ENCODE measurements around the gene TMEM19.

TMEM19 gene

GRCh38 chr12:71746974-71747611, 61.2 kb downstream of the TMEM19 start:
- in situ Hi-C loops (cut with HindIII; ENCODE audit: low pct_ligation_motif_present, low pct_unique_long_range_greater_than_20kb, low sequenced_read_pairs) = no loop called here
- peak; percentile 77 for DNase-seq

- DNase-seq = no peak
- in situ Hi-C loops (cut with HindIII; ENCODE audit: low pct_ligation_motif_present, low pct_unique_long_range_greater_than_20kb, low sequenced_read_pairs) = no loop called here
Measured at GRCh38 chr12:71748081-71748850, 62.4 kb downstream of the TMEM19 start.

DNA sequence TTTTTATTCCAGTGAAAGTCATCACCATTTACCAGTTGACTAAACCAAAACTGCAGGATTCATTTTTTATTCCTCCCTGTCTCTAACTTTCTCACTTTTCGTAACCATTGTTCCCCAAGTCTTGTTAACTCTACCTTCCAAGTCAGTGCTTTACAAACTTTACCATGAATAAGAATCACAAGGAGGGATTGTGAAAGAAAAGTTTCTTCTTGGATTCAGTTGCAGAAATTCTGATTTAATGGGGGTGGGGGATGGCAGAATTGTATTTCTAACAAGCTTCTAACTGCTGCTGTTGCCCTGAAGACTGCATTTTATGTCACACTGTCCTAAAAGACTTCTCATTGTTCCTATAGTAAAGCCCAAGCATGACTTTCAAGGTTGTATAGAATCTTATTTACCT, 63.8 kb downstream of the TMEM19 start:
- DNase-seq = no peak
- in situ Hi-C loops (cut with HindIII; ENCODE audit: low pct_ligation_motif_present, low pct_unique_long_range_greater_than_20kb, low sequenced_read_pairs) = no loop called here

DNA sequence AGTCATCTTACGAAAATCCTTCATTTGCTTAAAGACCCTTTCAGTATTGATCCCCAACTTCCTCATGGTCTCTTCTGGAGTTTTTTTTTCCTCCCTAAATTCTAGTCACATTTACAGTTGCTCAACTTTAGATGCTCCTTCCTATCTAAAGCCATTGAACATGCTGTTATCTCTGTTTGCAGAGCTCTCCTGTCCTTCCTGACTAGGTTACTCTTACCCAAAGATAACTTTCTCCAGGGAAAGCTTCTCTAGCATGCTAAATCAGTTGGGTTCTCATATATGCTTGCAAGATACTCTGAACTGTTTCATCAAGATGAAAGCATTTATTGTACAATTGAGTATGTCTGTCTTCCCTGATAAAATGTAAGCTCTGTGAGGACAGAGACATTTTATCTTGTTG, 67.0 kb downstream of the TMEM19 start:
- no peak for DNase-seq
- in situ Hi-C loops (cut with HindIII; ENCODE audit: low pct_ligation_motif_present, low pct_unique_long_range_greater_than_20kb, low sequenced_read_pairs) = no loop called here

All from ACHN (cell line).